GM21737 (cell line): Measurements from ENCODE around the gene NAA16.

Source experiments
- ATAC-seq: cut with Tn5 transposase; IDR thresholded peaks from one replicate; pipeline ENCODE4 v1.9.1; 2021; ENCODE audit warnings: mild to moderate bottlenecking, moderate library complexity; ENCODE audit not compliant: unreplicated experiment

NAA16 gene

DNA sequence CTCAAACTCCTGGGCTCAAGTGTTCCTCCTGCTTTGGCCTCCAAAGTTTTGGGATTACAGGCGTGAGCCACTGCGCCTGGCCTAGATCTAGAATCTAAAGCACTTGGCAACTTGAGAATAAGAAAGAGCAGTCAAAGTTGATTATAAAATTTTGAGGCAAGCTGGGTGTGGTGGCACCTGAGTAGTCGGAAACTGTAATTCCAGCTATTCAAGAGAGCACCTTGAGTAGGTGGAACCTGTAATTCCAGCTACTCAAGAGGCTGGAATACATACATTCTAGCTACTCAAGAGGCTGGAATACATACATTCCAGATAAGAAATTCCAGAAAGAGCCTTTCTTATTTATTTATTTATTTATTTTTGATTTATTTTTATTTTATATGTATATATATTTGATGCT, 8.3 kb upstream of the NAA16 start:
- no peak for ATAC-seq

DNA sequence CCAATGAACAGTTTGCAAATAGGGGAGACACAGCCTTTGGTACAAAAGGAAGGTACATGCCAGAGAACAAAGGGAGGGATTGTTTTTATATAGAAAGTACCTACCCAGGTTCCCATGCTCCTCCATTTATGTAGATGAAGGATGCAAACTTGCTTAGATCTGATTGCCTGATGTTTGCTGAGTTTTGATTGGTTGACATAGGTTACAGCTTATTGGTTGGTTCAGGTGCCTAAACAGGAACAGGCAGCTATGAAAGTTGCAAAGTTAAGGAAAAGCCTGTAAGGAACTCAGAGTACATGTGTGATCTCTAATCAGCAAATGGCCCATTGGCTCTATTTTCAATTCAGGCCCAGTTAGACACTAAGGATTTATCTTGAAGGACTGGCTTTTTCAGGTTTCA, 6.5 kb upstream of the NAA16 start:
- no peak for ATAC-seq

DNA sequence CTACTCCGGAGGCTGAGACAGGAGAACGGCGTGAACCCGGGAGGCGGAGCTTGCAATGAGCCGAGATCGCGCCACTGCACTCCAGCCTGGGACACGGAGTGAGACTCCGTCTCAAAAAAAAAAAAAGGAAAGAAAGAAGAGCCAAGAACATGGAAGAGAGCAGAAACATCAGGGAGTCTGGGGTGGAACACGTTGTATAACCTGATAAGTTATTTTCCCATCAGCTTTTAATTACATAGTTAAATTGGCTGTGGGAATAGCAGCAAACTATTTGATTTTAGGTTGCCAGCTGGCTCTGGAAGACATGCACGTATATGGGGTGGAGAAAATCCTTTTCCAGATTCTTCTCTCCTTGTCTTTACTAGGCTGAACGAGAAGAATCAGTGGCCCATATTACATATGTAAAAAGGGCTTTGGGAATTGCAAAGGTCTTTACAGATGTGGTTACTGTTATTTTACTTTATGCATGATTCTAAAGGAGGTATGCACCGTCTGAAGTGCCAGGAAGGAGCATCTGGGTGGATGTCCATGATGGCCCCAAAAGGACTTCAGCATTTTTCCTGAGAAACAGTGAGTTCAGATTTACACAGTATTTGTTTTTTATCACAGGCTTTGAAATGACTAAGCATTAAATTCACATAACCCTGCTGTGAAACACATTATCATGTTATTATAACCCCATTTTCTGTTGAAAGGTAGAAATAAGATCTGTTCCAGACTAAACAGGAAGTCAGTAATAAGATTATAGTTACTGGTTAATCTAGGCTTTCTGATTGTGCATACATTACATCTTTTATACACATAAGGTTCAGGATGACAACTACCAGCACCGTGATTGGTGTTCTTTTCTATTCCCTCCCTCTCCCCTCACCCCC, 4.6 kb upstream of the NAA16 start:
- no peak for ATAC-seq

DNA sequence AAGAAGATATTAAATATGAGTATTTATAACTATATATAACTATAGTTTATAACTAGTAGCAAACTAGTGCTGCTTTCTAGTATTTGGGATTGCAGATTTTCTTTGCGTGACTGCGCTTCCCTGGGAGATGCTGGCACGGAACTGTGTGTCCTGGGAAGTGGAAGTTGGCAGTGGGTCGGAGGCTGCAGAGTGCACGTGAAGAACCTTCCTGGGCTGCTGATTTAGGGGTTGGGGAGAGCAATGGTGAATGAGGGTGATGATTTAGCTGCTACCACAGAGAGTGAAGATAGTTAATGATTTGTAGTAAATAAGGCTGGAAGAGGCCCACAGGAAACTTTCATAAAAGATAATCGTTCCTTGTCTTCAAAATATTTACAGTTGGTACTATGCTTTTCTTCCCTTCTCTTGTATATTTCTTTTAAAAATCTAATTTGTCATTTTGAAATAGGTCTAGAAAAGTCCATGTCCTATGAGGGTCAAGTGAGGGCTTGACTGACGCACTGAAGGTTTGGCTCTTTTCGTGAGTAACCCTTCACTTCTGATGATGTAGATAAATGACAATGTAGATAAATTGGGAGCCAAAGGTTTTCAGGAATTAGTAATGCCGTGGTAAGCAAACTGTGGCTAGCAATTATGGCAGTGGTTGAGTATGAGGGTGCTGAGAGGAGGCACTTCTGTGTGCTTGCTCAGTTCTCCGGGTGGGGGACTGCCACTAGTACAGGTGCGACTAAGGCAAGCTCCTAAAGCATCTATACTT, 3.0 kb upstream of the NAA16 start:
- no peak for ATAC-seq

DNA sequence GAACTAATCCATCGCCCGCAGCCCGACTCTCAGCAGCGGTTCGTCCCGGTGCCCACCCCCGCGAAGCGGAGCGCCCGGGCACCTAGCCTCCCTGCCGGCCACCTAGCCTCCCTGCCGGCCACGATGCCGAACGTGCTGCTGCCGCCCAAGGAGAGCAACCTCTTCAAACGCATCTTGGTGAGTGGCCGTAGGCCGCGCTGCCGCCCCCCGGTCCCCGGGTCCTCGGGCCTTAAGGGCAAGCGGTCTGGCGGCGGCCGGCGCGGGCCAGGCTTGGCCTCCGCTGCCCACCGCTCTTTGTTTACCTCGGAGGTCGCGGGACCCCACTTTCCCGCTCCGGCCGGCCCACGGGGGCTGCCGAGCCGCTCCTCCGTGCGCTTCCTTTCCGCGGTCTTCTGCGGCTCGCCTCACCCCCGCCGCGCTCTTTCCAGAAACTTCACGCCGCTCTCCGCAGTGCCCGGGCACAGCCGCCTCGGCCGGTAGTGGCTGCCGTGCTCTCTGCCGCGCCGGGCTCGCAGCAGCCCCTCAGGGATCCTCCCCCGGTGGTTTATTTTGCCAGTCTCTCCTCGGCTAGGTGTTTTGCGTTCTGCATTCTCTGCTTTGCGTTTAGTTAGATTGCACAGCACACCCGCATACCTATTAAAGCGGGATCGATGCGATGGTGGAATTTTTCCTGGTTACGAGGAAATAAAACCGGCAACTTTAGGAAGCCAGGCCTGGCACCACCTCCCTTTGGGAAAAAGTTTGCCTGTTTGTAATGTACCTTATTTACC, 524 bp downstream of the NAA16 start:
- peak; percentile 42 for ATAC-seq

DNA sequence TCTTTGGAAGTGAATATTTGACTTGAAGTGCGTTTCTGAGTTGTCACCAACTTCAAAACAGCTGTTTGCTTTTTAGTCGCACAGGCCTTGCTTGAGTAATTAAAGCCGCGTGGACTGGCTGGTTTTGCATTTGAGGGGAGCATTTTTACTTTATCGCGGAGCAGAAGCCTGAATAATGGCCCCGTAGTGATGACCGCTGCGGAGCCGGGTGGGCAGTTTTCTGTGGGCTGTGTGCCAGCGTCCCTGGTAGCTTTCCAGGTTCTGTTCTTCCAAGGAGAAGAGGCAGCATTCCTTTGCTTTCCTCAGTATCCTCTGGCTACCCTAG, 1.1 kb downstream of the NAA16 start:
- ATAC-seq: no peak

DNA sequence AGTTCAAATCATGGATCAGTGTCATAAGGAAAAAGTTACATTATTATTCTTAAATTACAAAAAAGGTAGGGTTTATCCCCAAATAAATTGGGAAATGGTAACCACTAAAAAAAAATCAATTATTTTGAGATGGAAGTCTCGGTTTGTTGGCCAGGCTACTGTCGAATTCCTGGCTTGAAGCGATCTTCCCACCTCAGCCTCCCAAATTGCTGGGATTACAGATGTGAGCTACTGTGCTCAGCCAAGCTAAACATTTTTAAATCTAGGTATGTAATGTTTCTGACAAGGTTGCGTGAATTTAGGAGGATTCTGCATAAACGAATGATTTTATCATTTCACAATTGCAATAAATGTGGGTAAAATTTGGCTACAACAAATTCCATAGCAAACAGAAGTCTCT, 2.0 kb downstream of the NAA16 start:
- ATAC-seq: no peak

DNA sequence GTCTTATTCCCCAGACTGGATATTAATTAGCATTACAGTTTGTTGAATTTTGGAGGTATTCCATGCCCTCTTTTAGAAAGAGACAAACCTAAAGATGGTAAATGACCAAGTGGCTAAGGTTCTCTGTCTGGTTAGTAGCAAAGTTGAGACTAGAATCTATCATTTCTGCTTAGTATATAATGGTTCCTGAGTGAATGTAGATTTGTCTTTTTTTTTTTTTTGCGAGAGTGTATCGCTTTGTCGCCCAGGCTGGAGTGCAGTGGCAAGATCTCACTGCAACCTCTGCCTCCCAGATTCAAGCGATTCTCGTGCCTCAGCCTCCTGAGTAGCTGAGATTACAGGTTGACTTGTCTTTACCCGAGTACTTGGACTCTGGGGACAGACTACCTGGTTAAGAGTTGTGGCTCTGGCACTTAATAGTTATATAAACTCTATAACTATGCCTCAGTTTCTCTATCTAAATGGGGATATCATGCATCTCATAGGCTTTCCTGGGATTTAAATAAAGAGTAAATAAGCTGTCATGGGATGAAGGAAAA, 2.7 kb downstream of the NAA16 start:
- no peak for ATAC-seq

DNA sequence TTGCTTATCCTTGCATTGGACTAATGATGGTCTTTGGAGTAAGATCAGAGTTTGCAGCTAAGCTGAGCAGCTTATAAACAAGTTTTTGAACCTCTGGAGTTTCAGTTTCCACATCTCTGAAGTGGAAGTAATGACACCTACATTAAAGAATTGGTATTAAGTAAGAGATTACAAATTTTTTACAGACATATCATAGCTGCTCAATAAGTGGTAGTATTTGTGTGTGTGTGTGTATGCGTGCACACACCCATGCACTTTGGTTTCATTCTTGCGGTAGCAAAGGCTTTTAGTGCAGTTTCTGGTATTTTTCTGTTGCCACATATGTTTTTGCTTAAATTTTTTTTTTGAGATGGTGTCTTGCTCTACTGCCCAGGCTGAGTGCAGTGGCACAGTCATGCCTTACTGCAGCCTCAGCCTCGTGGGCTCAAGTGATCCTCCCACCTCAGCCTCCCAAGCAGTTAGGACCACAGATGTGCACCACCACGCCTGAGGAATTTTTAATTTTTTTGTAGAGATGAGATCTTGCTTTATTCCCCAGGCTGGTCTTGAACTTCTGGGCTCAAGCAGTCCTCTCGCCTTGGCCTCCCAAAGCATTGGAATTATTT, 4.5 kb downstream of the NAA16 start:
- ATAC-seq: no peak

DNA sequence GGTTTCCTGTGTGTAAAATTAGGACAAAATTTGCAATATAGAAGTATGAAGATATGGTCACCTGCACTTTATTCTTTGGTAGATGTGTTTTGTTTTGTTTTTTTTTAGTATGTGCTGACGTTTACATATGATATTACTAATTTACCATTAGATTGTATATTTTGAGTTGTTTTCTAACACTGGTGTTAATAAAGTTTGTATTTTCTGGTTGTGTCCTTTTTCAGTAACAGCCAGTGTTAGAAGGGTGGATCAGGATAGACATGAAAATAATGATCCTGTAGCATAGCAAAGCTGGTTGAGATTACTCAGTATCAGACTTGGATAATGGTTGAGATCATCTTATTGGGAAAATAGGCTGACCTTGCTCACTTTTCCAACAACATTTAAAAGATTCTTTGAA, 6.2 kb downstream of the NAA16 start:
- no peak for ATAC-seq

DNA sequence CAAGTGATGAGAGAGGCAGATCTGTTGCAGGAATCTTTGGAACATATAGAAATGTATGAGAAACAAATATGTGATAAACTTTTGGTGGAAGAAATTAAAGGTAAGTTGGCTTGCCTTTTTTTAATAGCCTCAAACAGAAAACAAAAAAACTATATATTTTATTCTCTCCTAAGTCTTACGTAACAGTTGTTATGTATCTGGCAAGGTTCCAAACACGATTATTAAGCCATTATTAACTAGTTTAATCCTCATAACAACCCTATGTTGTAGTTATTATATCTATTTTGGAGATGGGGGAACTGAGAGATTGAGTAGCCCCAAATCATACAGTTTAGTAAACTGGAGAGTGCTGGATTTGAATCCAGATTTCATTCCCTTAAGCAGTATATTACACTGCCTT, 14.7 kb downstream of the NAA16 start:
- no peak for ATAC-seq

DNA sequence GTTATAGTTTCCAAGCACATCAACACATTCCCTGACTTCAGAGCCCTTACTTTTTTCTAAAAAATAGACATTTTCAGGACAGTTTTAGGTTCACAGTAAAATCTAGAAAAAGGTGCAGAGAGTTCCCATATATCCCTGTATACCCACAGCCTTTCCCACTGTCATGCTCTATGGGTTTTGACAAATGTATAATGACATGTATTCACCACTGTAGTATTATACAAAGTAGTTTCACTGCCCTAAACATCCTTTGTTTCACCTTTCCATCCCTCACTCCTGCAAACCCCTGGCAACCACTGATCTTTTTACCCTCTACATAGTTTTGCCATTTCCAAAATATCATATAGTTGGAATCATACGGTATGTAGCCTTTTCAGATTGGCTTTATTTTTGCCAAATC, 15.6 kb downstream of the NAA16 start:
- no peak for ATAC-seq

DNA sequence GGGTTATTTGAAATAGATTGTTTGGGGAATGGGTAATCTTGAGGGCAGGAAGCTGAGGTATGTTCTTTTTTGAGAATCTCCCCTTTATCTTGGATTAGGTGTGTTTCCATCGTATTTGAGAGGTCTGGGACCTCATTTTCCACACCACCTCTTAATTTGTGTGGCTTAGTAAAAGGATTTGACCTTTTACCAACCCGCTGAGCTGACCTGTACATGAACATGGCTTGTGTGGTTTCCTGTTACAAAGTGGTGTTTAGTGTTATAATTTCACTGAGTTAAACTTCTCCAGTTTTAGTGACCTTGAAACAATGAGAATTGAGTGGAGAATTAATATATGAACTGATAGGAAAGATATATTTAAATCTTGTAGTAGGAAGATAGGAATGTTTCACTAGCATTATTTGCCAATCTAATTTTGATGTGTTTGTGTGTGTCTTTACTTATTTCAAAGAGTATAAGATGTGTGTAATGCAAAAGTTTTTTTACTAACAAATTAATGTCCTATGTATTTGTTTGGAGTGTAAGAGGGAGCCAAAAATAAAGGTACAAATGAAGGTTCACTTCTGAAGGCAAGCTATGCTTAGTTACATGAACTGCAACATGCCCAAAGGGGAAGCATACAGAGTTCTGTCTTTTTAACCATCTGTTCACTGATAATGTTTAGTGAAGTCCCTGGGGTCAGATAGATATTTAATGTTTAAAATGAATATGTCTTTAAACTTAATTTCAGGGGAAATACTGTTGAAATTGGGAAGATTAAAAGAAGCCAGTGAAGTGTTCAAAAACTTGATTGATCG, 17.1 kb downstream of the NAA16 start:
- ATAC-seq: no peak

DNA sequence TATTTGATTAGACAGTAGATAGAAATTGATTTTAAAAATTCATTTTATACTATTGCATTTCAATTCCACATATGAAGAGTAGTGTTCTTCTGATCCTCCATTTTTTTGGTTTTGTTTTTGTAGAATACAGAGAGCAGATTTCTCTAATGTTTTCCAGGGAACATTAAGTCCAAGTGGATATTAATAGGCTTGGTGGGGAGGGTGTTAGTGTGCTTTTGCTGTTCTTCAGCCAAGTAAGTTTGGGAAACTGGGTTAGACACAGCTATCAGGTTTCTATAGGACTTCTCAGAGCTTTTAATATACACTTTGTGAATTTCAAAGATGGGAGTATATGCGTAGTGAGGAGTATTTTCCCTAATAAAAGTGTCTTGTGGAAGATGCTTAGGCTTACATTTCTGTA, 21.8 kb downstream of the NAA16 start:
- no peak for ATAC-seq

DNA sequence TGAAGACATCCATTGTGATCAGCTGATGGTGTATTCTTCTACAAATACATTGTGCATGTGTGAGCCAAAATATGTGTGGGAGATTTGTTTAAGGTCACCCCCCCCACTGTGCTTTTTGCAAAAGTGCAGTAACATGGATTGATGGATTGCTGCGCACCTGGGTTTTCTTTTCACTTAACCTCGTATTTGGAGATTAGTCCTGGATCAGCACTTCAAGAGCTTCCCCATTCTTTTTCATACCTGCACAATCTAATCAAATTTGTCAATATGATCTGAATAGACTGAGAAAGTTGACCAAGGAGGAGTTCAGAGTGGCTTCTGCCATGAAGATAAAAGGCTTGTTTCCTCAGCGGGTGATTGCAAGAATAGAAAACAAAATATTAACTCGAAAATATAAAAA, 23.7 kb downstream of the NAA16 start:
- no peak for ATAC-seq

DNA sequence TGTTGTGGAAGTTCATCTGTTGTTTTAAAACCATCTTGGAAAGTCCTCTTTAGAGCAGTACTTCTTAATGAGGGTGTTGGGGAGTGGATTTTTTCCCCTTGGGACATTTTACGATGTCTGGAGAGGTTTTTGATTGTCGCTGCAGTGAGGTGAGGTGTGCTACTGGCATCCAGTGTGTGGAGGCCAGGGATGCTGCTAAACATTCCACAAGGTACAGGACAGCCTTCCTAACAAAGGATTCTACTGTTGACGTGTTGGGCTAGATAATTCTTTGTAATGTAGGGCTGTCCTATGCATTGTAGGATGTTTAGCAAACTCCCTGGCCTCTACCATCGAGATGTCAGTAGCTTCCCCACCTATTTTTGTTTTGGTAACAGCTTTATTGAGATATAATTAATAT, 33.3 kb downstream of the NAA16 start:
- no peak for ATAC-seq

DNA sequence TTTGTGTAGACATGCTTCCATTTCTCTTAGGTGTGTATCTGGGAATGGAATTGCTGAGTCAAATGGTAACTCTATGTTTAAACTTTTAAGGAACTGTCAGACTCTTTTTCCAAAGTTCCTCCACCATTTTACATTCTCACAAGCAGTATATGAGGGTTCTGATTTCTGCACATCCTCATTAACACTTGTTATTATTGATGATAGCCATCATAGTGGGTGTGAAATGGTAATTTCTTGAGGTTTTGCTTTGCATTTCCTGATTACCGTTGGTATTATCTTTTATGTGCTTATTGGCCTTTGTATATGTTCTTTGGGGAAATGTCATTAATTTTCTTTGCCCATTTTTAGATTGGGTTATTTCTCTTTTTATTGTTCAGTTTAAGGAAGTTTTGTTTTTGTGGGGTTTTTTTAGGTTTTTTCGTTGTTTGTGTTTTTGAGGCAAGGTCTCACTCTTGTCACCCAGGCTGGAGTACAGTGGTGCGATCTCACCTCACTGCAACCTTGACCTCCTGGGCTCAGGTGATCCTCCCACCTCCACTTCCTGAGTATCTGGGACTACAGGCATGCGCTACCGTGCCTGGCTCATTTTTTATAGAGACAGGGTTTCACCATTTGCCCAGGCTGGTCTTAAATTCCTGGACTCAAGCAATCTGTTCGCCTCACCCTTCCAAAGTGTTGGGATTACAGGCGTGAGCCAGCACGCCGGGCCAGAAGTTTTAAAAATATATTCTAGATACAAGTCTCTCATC, 34.3 kb downstream of the NAA16 start:
- no peak for ATAC-seq

DNA sequence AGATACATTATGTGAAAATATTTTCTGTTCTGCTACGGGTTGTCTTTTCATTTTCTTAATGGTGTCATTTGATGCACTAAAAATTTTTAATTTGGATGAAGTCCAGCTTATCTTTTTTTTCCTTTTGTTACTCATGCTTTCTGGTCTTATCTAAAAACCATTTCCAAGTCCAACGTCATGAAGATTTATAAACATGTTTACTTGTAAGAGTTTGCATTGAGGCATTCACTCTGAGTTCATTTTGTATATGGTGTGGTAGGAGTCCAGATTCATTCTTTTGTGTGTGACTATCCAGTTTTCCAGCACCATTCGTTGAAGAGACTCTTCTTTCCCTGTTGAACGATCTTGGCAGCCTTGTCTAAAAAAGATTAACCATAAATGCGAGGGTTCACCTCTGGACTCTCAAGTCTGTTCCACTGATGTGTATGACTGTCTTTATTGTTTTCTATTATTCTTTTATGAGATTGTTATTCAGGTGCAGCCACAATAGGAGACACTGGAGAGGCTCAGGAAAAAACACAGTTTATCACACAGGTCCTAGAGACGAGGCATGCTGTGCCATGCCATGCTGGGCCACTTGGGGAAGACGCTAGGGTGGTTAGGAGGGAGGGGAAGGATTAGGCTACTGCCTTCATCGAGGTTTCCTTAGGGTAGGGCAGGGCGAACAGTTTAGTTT, 35.0 kb downstream of the NAA16 start:
- ATAC-seq: no peak
